Thyroid gland (tissue), 4 donors: ENCODE data around the gene KCNJ10.

Experiments used
- POLR2A ChIP-seq, 2 donors: fragments of 450-650 bp; IDR thresholded peaks; one replicate each; pipeline ENCODE4 v1.6.1; 2017; ENCODE audit warnings: antibody characterized with exemption in 2 of 2, mild to moderate bottlenecking in 2 of 2, moderate library complexity in 1 of 2
- TF ChIP-seq, protein P1 (sequence below), 6 experiments: fragments of 200-600 bp in 3 of 6; fragments of 450-650 bp in 3 of 6; sonication (generic) in 3 of 6; IDR thresholded peaks; one replicate each; pipeline ENCODE4 v1.5.1; 2016 to 2019; ENCODE audit warnings: antibody characterized with exemption in 6 of 6, mild to moderate bottlenecking in 2 of 6, inconsistent platforms in 1 of 6, moderate library complexity in 1 of 6

DNA sequence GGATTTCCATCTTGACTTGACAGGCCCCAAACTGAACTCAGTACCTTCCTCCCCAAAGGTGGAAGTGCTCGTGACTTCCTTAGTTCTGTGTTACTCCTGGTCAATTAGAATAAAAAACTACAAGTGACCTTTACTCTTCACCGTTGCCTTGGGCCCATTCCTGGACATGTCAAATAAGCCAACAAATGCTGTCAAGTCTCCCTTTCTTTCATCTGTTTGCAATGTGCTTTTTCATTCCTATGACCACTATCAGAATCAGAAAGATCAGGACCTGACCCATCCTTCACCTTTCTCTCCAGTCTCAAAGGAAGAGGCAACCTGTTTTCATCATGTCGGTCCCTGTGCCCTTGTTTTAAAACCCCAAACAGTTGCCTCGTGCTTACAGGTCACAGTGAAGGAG is 4.9 kb upstream of the KCNJ10 start:
- TF ChIP-seq, protein P1, sequence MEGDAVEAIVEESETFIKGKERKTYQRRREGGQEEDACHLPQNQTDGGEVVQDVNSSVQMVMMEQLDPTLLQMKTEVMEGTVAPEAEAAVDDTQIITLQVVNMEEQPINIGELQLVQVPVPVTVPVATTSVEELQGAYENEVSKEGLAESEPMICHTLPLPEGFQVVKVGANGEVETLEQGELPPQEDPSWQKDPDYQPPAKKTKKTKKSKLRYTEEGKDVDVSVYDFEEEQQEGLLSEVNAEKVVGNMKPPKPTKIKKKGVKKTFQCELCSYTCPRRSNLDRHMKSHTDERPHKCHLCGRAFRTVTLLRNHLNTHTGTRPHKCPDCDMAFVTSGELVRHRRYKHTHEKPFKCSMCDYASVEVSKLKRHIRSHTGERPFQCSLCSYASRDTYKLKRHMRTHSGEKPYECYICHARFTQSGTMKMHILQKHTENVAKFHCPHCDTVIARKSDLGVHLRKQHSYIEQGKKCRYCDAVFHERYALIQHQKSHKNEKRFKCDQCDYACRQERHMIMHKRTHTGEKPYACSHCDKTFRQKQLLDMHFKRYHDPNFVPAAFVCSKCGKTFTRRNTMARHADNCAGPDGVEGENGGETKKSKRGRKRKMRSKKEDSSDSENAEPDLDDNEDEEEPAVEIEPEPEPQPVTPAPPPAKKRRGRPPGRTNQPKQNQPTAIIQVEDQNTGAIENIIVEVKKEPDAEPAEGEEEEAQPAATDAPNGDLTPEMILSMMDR (IDR thresholded peaks at IDR 0.05): no peak
- no peak for TF ChIP-seq POLR2A (IDR thresholded peaks at IDR 0.05)
